DMS53 (cell line): ENCODE data around the gene KRTAP1-5.
"Not testable (repeated sequence)": the region's sequence is repeated elsewhere in the genome, so short reads cannot be mapped to it uniquely, and the experiment has no call there.

Source experiments
- DNase-seq: peaks from one replicate; lab custom pipeline; 2025; lab: John Stamatoyannopoulos, UW

The KRTAP1-5 gene

GRCh38 chr17:41004397-41004796, 22.6 kb downstream of the KRTAP1-5 start:
- DNase-seq = peak; percentile 56

GRCh38 chr17:41003926-41004325, 23.1 kb downstream of the KRTAP1-5 start:
- no peak for DNase-seq

GRCh38 chr17:41002814-41003213, 24.2 kb downstream of the KRTAP1-5 start:
- DNase-seq = no peak

- DNase-seq = no peak
These were observed 25.2 kb downstream of the KRTAP1-5 start for GRCh38 chr17:41001795-41002194.

- not testable (repeated sequence) for DNase-seq
These were observed 27.4 kb downstream of the KRTAP1-5 start, which contains the start of gene KRTAP3-2 for GRCh38 chr17:40999563-40999962. TSS of gene KRTAP3-2 (minus strand) at chr17:40999906. CDS start at chr17:40999853, 53 bp downstream.

GRCh38 chr17:40997361-40997760, 29.6 kb downstream of the KRTAP1-5 start:
- DNase-seq = no peak

GRCh38 chr17:40996829-40997228, 30.2 kb downstream of the KRTAP1-5 start:
- DNase-seq = no peak

GRCh38 chr17:40995116-40995515, 31.9 kb downstream of the KRTAP1-5 start:
- no peak for DNase-seq

- DNase-seq = peak; percentile 45
These were observed 33.2 kb downstream of the KRTAP1-5 start, which contains the start of gene KRTAP3-3 for GRCh38 chr17:40993839-40994238. TSS of gene KRTAP3-3 (minus strand) at chr17:40994164. CDS start at chr17:40994097, 67 bp downstream.

GRCh38 chr17:40993084-40993483, 33.9 kb downstream of the KRTAP1-5 start:
- DNase-seq = no peak

GRCh38 chr17:40992666-40993065, 34.3 kb downstream of the KRTAP1-5 start:
- peak; percentile 35 for DNase-seq

GRCh38 chr17:40986920-40987319, 40.1 kb downstream of the KRTAP1-5 start:
- no peak for DNase-seq

GRCh38 chr17:40984226-40984625, 42.8 kb downstream of the KRTAP1-5 start, which contains the start of gene KRT40:
TSS of gene KRT40 (minus strand) at chr17:40984326. CDS start at chr17:40984273, 53 bp downstream.
- DNase-seq = no peak

- no peak for DNase-seq
These were observed 45.9 kb downstream of the KRTAP1-5 start for GRCh38 chr17:40981115-40981514.

GRCh38 chr17:40980596-40980995, 46.4 kb downstream of the KRTAP1-5 start:
- DNase-seq = no peak

GRCh38 chr17:40980117-40980516, 46.9 kb downstream of the KRTAP1-5 start:
- no peak for DNase-seq

GRCh38 chr17:40978575-40979151, 48.3 kb downstream of the KRTAP1-5 start:
- DNase-seq = no peak
